ENCODE data around the gene FAM120C. TPM values are rescaled to one million over a fixed set of nuclear protein-coding genes. Genes with fewer than 3 reads are reported as not detected.

The FAM120C gene
- total and polyA plus RNA-seq, 5 donors = 3.0 to 9.8 (median 7.8) TPM

GRCh38 chrX:54063361-54063760, 119.7 kb downstream of the FAM120C start:
- no peak overlapping the region for H3K4me3 ChIP-seq (ENCODE audit: low read length)
- intact Hi-C loops (cut with DNase I) = no loop called here
- WGBS = 80% methylated on average over 2 of the region's 2 CpGs
- H3K4me1 ChIP-seq (ENCODE audit: control insufficient read depth, insufficient read depth, low read length) = no peaks in the 10 kb centered on the region
- no peaks in the 10 kb centered on the region for H3K27me3 ChIP-seq (ENCODE audit: control insufficient read depth, insufficient read depth)
- H3K9me3 ChIP-seq (ENCODE audit: control insufficient read depth, low read length) = no peaks in the 10 kb centered on the region
- ATAC-seq = no peak
- DNase-seq = no peak
- H3K27ac ChIP-seq (ENCODE audit: low read length) = no peak overlapping the region

- no peak for DNase-seq
- intact Hi-C loops (cut with DNase I) = no loop called here
- Histone ChIP-seq H3K4me1 (ENCODE audit: control insufficient read depth, insufficient read depth, low read length) (no peaks in the 10 kb centered on the region), H3K4me3 (ENCODE audit: low read length) (no peak overlapping the region), H3K9me3 (ENCODE audit: control insufficient read depth, low read length) (no peaks in the 10 kb centered on the region), H3K27ac (ENCODE audit: low read length) (no peak overlapping the region), H3K27me3 (ENCODE audit: control insufficient read depth, insufficient read depth) (no peaks in the 10 kb centered on the region)
- ATAC-seq = no peak
- WGBS = 31% methylated on average over 3 of the region's 3 CpGs
Measured at GRCh38 chrX:54049801-54050200, 133.3 kb downstream of the FAM120C start.

- intact Hi-C loops (cut with DNase I) = no loop called here
- ATAC-seq = no peak
- Histone ChIP-seq H3K4me3 (ENCODE audit: low read length) (no peak overlapping the region), H3K4me1 (ENCODE audit: control insufficient read depth, insufficient read depth, low read length) (no peaks in the 10 kb centered on the region), H3K27ac (ENCODE audit: low read length) (no peak overlapping the region), H3K9me3 (ENCODE audit: control insufficient read depth, low read length) (no peaks in the 10 kb centered on the region), H3K27me3 (ENCODE audit: control insufficient read depth, insufficient read depth) (no peaks in the 10 kb centered on the region)
- no peak for DNase-seq
- WGBS = 76% methylated on average over 1 of the region's 1 CpG
Measured at GRCh38 chrX:54048412-54048811, 134.6 kb downstream of the FAM120C start.

GRCh38 chrX:54045563-54046228, 137.4 kb downstream of the FAM120C start:
- WGBS = 91% methylated on average over 12 of the region's 12 CpGs
- no peaks in the 10 kb centered on the region for H3K9me3 ChIP-seq (ENCODE audit: control insufficient read depth, low read length)
- no peaks in the 10 kb centered on the region for H3K4me1 ChIP-seq (ENCODE audit: control insufficient read depth, insufficient read depth, low read length)
- H3K27ac ChIP-seq (ENCODE audit: low read length) = no peak overlapping the region
- no peak for DNase-seq
- H3K27me3 ChIP-seq (ENCODE audit: control insufficient read depth, insufficient read depth) = no peaks in the 10 kb centered on the region
- no peak overlapping the region for H3K4me3 ChIP-seq (ENCODE audit: low read length)
- no peak for ATAC-seq
- intact Hi-C loops (cut with DNase I) = no loop called here

GRCh38 chrX:54044877-54045338, 138.1 kb downstream of the FAM120C start:
- Histone ChIP-seq H3K4me1 (ENCODE audit: control insufficient read depth, insufficient read depth, low read length) (no peaks in the 10 kb centered on the region), H3K27ac (ENCODE audit: low read length) (peak overlapping the region; percentile 97), H3K9me3 (ENCODE audit: control insufficient read depth, low read length) (no peaks in the 10 kb centered on the region), H3K27me3 (ENCODE audit: control insufficient read depth, insufficient read depth) (no peaks in the 10 kb centered on the region), H3K4me3 (ENCODE audit: low read length) (peak overlapping the region; percentile 66)
- no peak for ATAC-seq
- intact Hi-C loops (cut with DNase I) = no loop called here
- no peak for DNase-seq
- WGBS = 6% methylated on average over 10 of the region's 10 CpGs

- DNase-seq = peak; percentile 95 to 98 (median 98)
- no peaks in the 10 kb centered on the region for H3K4me1 ChIP-seq (ENCODE audit: control insufficient read depth, insufficient read depth, low read length)
- H3K27ac ChIP-seq (ENCODE audit: low read length) = peak within 1 kb of the TSS; percentile 97
- H3K4me3 ChIP-seq (ENCODE audit: low read length) = peak within 1 kb of the TSS; percentile 66
- intact Hi-C loops (cut with DNase I) = no loop called here
- peak; percentile 96 to 97 for ATAC-seq
- WGBS = under 1% methylated on average over 66 of the region's 66 CpGs
- H3K27me3 ChIP-seq (ENCODE audit: control insufficient read depth, insufficient read depth) = no peaks in the 10 kb centered on the region
- H3K9me3 ChIP-seq (ENCODE audit: control insufficient read depth, low read length) = no peaks in the 10 kb centered on the region
Measured at GRCh38 chrX:54044126-54044876, 138.8 kb downstream of the FAM120C start, which contains the start of gene PHF8. Gene PHF8, minus strand, starts transcription at chrX:54044473. Its CDS starts 1,745 bp downstream, at chrX:54042728.

- intact Hi-C loops (cut with DNase I) = no loop called here
- Histone ChIP-seq H3K4me3 (ENCODE audit: low read length) (peak overlapping the region; percentile 64), H3K9me3 (ENCODE audit: control insufficient read depth, low read length) (no peaks in the 10 kb centered on the region), H3K27ac (ENCODE audit: low read length) (peak overlapping the region; percentile 88), H3K27me3 (ENCODE audit: control insufficient read depth, insufficient read depth) (no peaks in the 10 kb centered on the region), H3K4me1 (ENCODE audit: control insufficient read depth, insufficient read depth, low read length) (no peaks in the 10 kb centered on the region)
- WGBS = under 1% methylated on average over 43 of the region's 43 CpGs
- ATAC-seq (peak; percentile 67 to 70), DNase-seq (peak in 1 of 3 donors; percentile 32)
Measured at GRCh38 chrX:54043541-54044125, 139.4 kb downstream of the FAM120C start.

GRCh38 chrX:54043056-54043455, 140.0 kb downstream of the FAM120C start:
- Histone ChIP-seq H3K4me3 (ENCODE audit: low read length) (peak overlapping the region; percentile 64), H3K9me3 (ENCODE audit: control insufficient read depth, low read length) (no peaks in the 10 kb centered on the region), H3K27me3 (ENCODE audit: control insufficient read depth, insufficient read depth) (no peaks in the 10 kb centered on the region), H3K4me1 (ENCODE audit: control insufficient read depth, insufficient read depth, low read length) (no peaks in the 10 kb centered on the region), H3K27ac (ENCODE audit: low read length) (peak overlapping the region; percentile 58)
- DNase-seq (no peak), ATAC-seq (no peak)
- WGBS = 1% methylated on average over 11 of the region's 11 CpGs
- intact Hi-C loops (cut with DNase I) = no loop called here

GRCh38 chrX:54042609-54043021, 140.4 kb downstream of the FAM120C start:
- intact Hi-C loops (cut with DNase I) = no loop called here
- peak; percentile 56 to 77 (median 71) for DNase-seq
- Histone ChIP-seq H3K4me3 (ENCODE audit: low read length) (peak overlapping the region; percentile 64), H3K4me1 (ENCODE audit: control insufficient read depth, insufficient read depth, low read length) (no peaks in the 10 kb centered on the region), H3K27ac (ENCODE audit: low read length) (no peak overlapping the region), H3K27me3 (ENCODE audit: control insufficient read depth, insufficient read depth) (no peaks in the 10 kb centered on the region), H3K9me3 (ENCODE audit: control insufficient read depth, low read length) (no peaks in the 10 kb centered on the region)
- WGBS = 2% methylated on average over 26 of the region's 26 CpGs
- peak in 1 of 2 donors; percentile 22 for ATAC-seq

- intact Hi-C loops (cut with DNase I) = no loop called here
- Histone ChIP-seq H3K4me1 (ENCODE audit: control insufficient read depth, insufficient read depth, low read length) (no peaks in the 10 kb centered on the region), H3K9me3 (ENCODE audit: control insufficient read depth, low read length) (no peaks in the 10 kb centered on the region), H3K27ac (ENCODE audit: low read length) (no peak overlapping the region), H3K27me3 (ENCODE audit: control insufficient read depth, insufficient read depth) (no peaks in the 10 kb centered on the region), H3K4me3 (ENCODE audit: low read length) (no peak overlapping the region)
- 91% methylated on average over 4 of the region's 4 CpGs for whole genome bisulfite sequencing
- ATAC-seq (no peak), DNase-seq (no peak)
Measured at GRCh38 chrX:54030329-54030728, 152.7 kb downstream of the FAM120C start.

GRCh38 chrX:54029529-54030143, 153.4 kb downstream of the FAM120C start:
- no peak overlapping the region for H3K4me3 ChIP-seq (ENCODE audit: low read length)
- WGBS = 91% methylated on average over 10 of the region's 10 CpGs
- H3K27ac ChIP-seq (ENCODE audit: low read length) = no peak overlapping the region
- H3K4me1 ChIP-seq (ENCODE audit: control insufficient read depth, insufficient read depth, low read length) = no peaks in the 10 kb centered on the region
- H3K9me3 ChIP-seq (ENCODE audit: control insufficient read depth, low read length) = no peaks in the 10 kb centered on the region
- ATAC-seq (no peak), DNase-seq (no peak)
- H3K27me3 ChIP-seq (ENCODE audit: control insufficient read depth, insufficient read depth) = no peaks in the 10 kb centered on the region
- intact Hi-C loops (cut with DNase I) = no loop called here
